BE2C (cell line): ENCODE measurements around the gene PRMT7.
A peak's percentile ranks its signal among the peaks of the same experiment; 100 is the strongest.

Experiments
- DNase-seq: peaks from one replicate; pipeline ENCODE4 v3.0.0-alpha.2; 2020
- H3K27me3 ChIP-seq: fragments of 250-450 bp; sonication (Bioruptor Pico); 2 replicates; pipeline ENCODE4 v1.5.1; 2020; ENCODE audit warnings: mild to moderate bottlenecking
- H3K36me3 ChIP-seq: fragments of 250-450 bp; sonication (Bioruptor Pico); 2 replicates; pipeline ENCODE4 v1.5.1; 2020; ENCODE audit warnings: mild to moderate bottlenecking
- H3K4me1 ChIP-seq: fragments of 250-450 bp; sonication (Bioruptor Pico); 2 replicates; pipeline ENCODE4 v1.5.1; 2020
- H3K4me3 ChIP-seq: 2 replicates; pipeline ENCODE4 v1.5.1; 2011; ENCODE audit warnings: low read depth, low read length
- H3K9me3 ChIP-seq: fragments of 250-450 bp; sonication (Bioruptor Pico); 2 replicates; pipeline ENCODE4 v1.5.1; 2020
- CTCF ChIP-seq: IDR thresholded peaks from 2 replicates; pipeline ENCODE4 v1.5.1; 2012; ENCODE audit warnings: mild to moderate bottlenecking, low read depth, low read length

PRMT7 gene

GRCh38 chr16:68375801-68376536, 65.2 kb downstream of the PRMT7 start:
- no peak overlapping the region for H3K4me3 ChIP-seq
- DNase-seq, result no peak
- no peak for TF ChIP-seq CTCF
- H3K9me3 ChIP-seq, result no peaks in the 10 kb centered on the region
- H3K4me1 ChIP-seq, result peaks cover 39% of the 10 kb centered on the region
- no peaks in the 10 kb centered on the region for H3K36me3 ChIP-seq
- H3K27me3 ChIP-seq, result no peaks in the 10 kb centered on the region

DNA sequence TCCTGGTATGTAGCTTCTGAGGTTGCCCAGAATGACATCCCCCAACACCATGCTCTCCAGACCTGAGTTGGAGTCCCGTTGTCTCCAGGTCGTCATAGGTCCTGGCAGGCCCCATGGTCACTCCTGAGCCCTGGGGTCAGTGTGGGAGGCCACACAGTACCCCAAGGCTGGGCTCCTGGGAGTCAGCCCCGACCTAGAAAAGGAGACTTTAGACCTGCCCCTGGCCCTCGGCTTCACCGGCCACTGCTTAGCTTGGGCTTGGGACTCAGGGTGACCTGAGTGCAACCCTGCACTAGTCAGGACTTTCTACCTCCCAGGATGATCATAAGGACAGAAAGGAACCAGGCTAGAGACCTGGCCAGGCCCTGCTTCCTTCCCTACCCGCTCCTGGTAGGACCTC, 65.8 kb downstream of the PRMT7 start:
- no peak for TF ChIP-seq CTCF
- Histone ChIP-seq H3K4me3 (no peak overlapping the region), H3K36me3 (no peaks in the 10 kb centered on the region), H3K9me3 (no peaks in the 10 kb centered on the region), H3K4me1 (peaks cover 42% of the 10 kb centered on the region), H3K27me3 (no peaks in the 10 kb centered on the region)
- DNase-seq, result no peak

DNA sequence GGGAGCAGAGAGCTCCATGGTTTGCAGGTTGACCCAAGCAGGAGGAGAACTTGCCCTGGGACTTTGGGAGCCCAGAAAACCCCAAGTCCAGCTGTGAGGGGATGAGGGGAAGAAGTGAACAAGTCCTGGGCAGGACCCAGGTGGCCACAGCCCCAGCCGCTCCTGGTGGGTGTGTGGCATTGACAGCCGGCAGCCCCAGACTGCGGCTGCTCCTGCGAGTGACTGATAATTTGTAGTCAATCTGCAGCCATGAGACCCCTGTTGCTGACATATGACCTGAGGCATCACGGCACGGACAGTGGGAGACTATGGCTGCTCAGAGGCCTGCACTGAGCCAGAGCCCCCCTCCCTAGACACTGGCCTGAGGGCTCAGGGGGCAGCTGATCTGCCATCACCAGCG, 66.4 kb downstream of the PRMT7 start:
- Histone ChIP-seq H3K9me3 (no peaks in the 10 kb centered on the region), H3K36me3 (no peaks in the 10 kb centered on the region), H3K4me1 (peaks cover 44% of the 10 kb centered on the region), H3K27me3 (no peaks in the 10 kb centered on the region), H3K4me3 (no peak overlapping the region)
- no peak for TF ChIP-seq CTCF
- no peak for DNase-seq

- Histone ChIP-seq H3K27me3 (no peaks in the 10 kb centered on the region), H3K4me1 (peaks cover 44% of the 10 kb centered on the region), H3K4me3 (no peak overlapping the region), H3K9me3 (no peaks in the 10 kb centered on the region), H3K36me3 (no peaks in the 10 kb centered on the region)
- no peak for TF ChIP-seq CTCF
- peak; percentile 84 for DNase-seq
These were observed 67.0 kb downstream of the PRMT7 start for GRCh38 chr16:68377667-68378393.

DNA sequence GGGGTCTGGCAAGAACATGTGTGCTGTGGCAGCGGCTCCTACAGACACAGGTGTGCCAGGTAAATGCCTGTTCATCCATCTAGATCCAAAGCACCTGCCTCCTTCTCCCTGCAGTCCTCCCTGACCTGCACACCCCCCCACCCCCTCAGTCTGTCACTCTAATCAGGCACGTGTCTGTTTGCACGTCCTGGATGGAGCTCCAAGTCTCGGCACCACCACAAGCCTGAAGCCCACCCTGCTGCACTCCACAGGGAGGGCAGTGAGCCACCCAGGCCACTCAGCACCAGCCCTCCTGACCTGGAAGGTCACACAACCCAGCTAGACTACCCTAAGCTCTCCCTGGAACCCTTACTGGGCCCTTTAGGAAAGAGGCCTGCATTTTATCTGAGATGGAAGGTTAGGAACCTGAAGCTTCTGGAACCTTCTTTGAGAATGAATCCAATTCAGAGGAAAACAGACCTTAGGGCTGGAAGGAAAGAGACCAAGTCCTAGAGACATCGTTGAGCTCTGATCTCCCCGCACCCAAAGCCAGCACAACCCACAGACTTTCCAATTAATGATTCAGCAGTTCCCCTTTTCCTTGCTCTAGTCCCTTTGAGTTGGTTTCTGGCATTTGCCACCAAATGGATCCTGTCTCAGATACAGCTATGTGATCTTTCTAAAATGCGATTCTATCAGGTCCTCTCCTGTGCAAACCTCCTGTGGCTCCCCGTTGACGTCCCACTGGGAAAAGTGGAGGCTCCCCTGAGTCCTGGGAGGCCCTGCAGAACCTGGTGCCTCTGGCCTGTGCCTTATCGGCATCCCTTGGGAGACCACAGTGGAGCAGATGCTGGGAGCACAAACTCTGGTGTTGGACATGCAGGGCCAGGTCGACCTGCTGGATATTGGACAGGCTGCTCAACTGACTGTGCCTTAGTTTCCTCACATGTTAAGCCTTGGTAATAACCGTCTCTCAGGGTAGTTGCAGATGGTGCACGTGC, 67.9 kb downstream of the PRMT7 start:
- peak; percentile 71 for DNase-seq
- Histone ChIP-seq H3K36me3 (no peaks in the 10 kb centered on the region), H3K27me3 (no peaks in the 10 kb centered on the region), H3K4me3 (no peak overlapping the region), H3K9me3 (no peaks in the 10 kb centered on the region), H3K4me1 (peaks cover 44% of the 10 kb centered on the region)
- TF ChIP-seq CTCF, result no peak
